GF-D8 (cell line): ENCODE results near the gene WWOX.
"Not testable (repeated sequence)": the region's sequence is repeated elsewhere in the genome, so short reads cannot be mapped to it uniquely, and the experiment has no call there.

Experiments used
- DNase-seq: peaks from one replicate; lab custom pipeline; 2025; lab: John Stamatoyannopoulos, UW

Gene WWOX

DNA sequence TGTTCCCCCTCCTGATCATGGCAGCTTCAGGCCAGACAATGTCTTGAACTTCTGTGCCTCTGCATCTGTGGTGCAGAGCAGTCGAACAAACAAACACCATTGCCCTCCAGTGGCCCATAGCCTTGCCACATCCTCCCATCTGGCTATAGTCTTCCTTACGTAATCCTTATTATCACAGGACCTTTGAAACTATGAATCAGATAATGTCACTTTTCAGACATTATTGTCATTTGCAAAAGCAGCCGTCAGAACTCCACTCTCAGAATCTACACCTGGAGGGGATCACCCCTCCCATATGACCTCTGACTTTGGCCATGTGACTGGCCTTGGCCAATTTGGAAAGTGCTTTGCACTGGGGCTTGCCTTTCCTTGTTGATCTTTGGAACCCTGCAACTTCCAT lies 1113.8 kb downstream of the WWOX start:
- no peak for DNase-seq

DNA sequence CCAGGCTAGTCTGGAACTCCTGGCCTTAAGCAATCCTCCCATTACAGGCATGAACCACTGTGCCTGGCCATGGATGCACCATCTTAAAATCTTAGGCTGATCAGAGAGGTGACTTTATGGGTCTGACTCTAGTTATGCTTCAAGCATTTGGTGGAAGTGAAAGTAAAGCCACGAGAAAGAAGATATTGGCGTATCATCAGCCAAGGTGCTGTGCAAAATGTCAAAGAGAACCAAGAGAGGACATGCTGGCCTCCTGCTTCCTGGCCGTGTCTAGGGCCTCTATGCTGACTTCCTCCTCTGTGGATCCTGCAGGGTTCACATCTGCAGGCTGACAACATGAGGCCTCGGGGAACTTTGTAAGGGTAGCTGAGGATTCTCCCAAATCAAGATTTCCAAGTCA lies 1115.8 kb downstream of the WWOX start:
- no peak for DNase-seq

GRCh38 chr16:79217375-79218011 lies 1118.0 kb downstream of the WWOX start:
- DNase-seq: no peak

DNA sequence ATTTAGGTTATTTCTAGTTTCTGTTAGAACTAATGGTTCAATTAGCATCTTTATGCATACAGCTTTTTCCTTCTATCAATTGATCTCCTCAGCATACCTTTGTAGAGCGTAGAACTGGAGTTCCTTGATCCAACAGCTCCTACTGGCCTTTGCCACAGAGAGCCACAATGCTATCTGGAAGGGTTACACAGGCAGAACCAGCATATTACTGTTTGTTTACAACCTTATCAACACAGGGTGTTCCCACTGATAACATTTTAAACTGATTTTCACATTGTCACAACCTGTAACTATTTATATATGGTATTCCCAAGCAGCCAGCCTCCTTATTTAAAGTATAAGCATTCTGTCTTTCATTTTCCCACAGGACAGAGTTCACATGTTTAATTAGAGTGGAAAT lies 1118.9 kb downstream of the WWOX start:
- no peak for DNase-seq

GRCh38 chr16:79225994-79226393 lies 1126.5 kb downstream of the WWOX start:
- DNase-seq: not testable (repeated sequence)

DNA sequence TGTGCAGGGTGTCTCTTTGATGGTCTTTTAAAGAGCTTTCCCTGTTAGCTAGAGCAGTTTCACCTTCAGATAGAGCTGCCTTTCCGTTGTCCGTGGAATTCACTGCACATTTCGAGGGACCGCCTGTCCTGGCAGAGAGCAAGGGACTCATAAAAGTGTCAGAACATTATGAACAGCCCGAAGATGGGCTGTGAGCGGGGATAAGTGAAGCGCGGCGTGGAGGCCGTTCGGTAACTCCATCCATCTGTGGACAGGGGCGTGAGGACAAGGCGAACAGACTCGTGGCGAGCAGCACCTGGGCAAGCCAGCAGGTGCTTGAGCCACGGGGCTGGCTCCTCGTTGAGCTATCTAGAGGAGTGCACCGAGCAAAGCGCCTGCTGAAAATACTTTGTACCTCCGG lies 1129.9 kb downstream of the WWOX start:
- no peak for DNase-seq

- not testable (repeated sequence) for DNase-seq
Measured at GRCh38 chr16:79245700-79246099, 1146.2 kb downstream of the WWOX start.

- no peak for DNase-seq
Measured at GRCh38 chr16:79247386-79247785, 1147.9 kb downstream of the WWOX start.

GRCh38 chr16:79248351-79248750 lies 1148.9 kb downstream of the WWOX start:
- no peak for DNase-seq

DNA sequence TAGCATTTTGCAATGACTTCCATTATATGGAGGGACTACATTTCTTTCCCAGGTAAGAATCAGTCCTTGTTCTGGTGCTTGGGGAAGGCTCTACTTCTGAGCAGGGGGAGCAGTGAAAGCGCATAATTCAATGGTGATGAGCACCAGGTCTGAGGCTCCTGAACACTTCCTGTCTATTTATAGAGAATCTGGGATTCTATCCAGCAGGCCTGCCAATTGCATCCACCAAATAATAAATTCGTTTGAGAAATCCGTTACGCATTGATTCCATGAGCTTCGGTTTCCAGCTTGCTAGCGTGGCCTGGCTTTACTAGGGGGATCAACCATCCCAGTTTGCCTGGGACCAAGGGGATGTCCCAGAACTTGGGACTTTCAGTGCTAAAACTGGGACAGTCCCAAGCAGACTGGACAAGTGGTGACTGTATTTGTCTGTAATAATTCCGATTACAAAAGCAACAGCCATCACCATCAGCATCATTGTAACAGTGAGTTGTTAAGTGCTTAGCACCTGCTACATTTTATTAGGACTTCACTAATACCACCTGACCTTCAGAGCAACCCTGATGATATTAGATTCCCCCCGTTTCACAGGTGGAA lies 1151.1 kb downstream of the WWOX start:
- no peak for DNase-seq

DNA sequence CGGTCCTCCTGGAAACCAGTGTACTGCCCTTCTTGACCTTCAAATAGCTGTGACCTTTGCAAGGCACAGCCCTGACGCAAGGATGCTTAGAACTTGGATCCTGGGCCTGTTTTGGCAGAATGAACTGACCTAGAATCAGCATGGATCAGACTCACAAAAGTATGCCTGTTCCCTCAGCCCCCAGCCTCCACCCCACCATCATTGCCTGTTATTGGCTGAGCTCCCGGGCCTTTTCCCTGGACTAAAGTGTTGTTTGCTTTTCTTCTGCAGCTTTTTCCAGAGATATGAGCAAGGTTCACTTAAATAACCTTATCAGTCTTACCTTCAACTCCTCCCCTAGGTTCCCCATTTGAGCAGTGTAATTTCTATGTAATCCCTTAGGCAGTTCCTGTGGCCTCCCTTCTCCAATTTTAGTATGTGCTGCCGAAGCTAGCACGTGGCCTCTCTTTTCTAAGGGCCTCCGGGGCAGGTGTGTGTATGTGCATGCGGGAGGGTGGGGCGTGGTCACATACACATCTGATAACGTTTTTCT lies 1153.7 kb downstream of the WWOX start:
- DNase-seq: no peak

DNA sequence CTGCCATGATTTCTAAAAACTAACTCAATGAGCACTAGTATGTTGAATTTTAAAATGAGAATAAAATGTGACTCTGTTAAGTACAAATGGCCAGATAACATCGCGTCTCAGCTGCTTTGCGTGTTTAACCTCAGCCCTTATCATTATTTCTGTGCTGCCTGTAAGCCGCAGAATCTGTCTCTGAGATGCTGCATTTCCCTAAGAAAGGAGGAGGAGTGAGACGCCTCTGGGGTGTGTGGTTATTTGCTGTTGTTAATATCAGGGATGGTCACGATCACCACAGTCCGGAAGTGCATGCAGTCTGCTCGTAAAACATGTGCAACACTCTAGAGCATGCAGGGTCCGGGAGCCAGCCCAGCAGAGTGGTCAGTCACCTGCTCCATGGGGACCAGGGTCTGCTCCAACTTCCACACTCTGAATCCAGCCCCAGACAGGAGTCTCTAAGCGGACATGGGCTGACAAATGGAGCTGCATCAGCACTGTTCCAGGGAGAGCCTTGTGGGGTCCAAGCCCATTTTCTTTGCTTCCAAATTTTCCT lies 1158.6 kb downstream of the WWOX start:
- DNase-seq: no peak

DNA sequence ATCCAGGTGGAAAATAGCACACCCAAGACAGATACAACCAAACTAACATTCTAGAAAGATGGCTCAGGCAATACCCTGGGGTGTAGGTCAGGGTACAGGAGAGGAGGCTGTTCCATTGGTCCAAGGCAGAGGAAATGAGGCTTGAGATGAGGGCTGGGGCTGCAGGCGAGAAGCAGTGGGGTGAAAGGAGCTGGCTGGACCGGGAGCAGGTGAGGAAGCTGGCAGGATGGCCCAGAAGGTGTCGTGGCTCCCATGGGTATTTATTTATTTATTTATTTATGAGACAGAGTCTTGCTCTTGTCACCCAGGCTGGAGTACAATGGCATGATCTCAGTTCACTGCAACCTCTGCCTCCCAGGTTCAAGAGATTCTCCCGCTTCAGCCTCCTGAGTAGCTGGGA lies 1161.4 kb downstream of the WWOX start:
- DNase-seq: not testable (repeated sequence)

- DNase-seq: no peak
Measured at GRCh38 chr16:79261481-79261940, 1162.1 kb downstream of the WWOX start.

DNA sequence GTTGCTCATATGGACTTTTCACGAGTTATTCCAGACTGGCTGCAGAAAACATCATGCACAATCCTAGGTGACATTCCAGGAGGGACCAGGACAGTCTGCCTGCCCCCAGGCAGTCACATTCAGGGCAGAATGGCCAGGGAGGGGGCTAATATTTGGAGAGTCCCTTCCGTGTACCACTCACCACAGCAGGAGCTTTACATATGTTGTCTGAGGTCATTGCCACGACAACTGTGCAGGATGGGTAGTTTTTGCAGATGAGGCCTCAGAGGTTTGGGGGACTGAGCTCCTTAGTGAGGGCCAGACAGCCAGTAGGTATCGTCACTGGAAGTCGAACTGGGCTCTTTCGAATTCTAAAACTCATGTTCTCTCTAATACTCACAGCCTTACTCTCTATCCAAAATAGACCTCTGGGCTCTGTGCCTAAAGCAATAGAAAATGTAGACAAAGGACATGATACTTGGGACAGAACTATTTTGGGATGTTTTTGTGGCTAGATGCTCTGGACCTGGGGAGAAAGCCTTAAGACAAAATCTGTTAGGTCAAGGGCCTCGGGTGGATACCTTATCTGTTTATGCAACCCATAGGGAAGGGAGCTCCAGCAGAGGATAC lies 1162.6 kb downstream of the WWOX start:
- DNase-seq: no peak
